Measurements from ENCODE around the gene CDH18. TPM values are rescaled to one million over a fixed set of nuclear protein-coding genes. Genes with fewer than 3 reads are reported as not detected.

Gene CDH18
- total and polyA plus RNA-seq, 2 donors from 2014 or later = not detected

DNA sequence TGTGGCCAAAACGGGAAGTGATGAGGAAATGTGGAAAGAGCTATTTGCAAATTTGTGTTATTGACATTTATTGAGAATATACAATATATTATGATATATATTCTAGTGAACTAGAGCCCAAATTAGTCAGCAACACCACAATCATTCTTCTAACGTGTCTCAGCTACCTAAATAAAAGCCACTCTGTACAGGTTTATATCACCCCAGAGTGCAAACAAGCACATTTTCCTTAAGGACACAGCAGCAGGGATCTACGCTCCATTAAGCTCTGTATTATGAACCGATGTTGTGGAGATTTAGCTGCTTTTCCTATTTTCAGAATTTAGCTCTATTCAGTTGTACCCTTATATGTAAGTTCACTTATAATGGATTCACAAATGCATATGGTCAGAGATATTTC, 77.9 kb downstream of the CDH18 start:
- Histone ChIP-seq H3K9me3 (ENCODE audit: control insufficient read depth in 2 of 3, insufficient read depth in 1 of 3, low read length in 3 of 3) (no peaks in the 10 kb centered on the region), H3K36me3 (ENCODE audit: control insufficient read depth in 2 of 3, insufficient read depth in 3 of 3, low read length in 3 of 3) (no peaks in the 10 kb centered on the region), H3K27ac (ENCODE audit: low read depth in 2 of 2, low read length in 2 of 2) (no peak overlapping the region), H3K9ac (ENCODE audit: low read length in 3 of 3) (no peak overlapping the region), H3K4me3 (ENCODE audit: low read length in 3 of 3) (no peak overlapping the region), H3K27me3 (ENCODE audit: control insufficient read depth, insufficient read depth, low read length) (no peaks in the 10 kb centered on the region), H3K4me1 (ENCODE audit: control insufficient read depth in 2 of 3, insufficient read depth in 2 of 3, low read depth in 1 of 3, low read length in 3 of 3) (no peaks in the 10 kb centered on the region)
- peak in 2 of 5 donors; percentile 4 to 5 for DNase-seq
- no peak for FAIRE-seq
- intact Hi-C loops (cut with DNase I) = no loop called here
- TF ChIP-seq, protein P1, sequence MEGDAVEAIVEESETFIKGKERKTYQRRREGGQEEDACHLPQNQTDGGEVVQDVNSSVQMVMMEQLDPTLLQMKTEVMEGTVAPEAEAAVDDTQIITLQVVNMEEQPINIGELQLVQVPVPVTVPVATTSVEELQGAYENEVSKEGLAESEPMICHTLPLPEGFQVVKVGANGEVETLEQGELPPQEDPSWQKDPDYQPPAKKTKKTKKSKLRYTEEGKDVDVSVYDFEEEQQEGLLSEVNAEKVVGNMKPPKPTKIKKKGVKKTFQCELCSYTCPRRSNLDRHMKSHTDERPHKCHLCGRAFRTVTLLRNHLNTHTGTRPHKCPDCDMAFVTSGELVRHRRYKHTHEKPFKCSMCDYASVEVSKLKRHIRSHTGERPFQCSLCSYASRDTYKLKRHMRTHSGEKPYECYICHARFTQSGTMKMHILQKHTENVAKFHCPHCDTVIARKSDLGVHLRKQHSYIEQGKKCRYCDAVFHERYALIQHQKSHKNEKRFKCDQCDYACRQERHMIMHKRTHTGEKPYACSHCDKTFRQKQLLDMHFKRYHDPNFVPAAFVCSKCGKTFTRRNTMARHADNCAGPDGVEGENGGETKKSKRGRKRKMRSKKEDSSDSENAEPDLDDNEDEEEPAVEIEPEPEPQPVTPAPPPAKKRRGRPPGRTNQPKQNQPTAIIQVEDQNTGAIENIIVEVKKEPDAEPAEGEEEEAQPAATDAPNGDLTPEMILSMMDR (IDR thresholded peaks at IDR 0.05; ENCODE audit: borderline replicate concordance, extremely low read depth, insufficient read depth) = no peak

DNA sequence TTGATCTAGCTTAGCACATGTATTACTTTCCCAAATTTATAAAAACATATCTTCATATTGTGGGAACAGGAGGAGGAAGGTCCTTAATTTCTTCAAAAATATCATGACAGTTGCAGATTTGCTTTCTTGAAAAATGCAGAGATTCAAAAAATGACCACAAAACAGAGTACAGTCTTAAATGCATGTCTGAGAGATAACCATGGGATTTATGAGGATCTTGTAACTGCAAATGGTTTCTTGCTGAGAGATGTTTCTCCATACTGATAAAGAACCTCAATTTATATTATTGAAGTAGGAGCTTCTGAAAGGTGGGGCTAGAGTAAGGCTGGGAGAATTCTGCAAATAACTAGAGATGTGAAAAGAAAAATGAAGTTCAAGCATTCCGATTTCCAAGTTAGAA, 83.2 kb downstream of the CDH18 start:
- FAIRE-seq (no peak), DNase-seq (no peak)
- H3K9ac ChIP-seq (ENCODE audit: low read length in 3 of 3) = no peak overlapping the region
- no peaks in the 10 kb centered on the region for H3K9me3 ChIP-seq (ENCODE audit: control insufficient read depth in 2 of 3, insufficient read depth in 1 of 3, low read length in 3 of 3)
- intact Hi-C loops (cut with DNase I) = no loop called here
- no peak overlapping the region for H3K4me3 ChIP-seq (ENCODE audit: low read length in 3 of 3)
- H3K27ac ChIP-seq (ENCODE audit: low read depth in 2 of 2, low read length in 2 of 2) = no peak overlapping the region
- no peaks in the 10 kb centered on the region for H3K4me1 ChIP-seq (ENCODE audit: control insufficient read depth in 2 of 3, insufficient read depth in 2 of 3, low read depth in 1 of 3, low read length in 3 of 3)
- H3K36me3 ChIP-seq (ENCODE audit: control insufficient read depth in 2 of 3, insufficient read depth in 3 of 3, low read length in 3 of 3) = no peaks in the 10 kb centered on the region
- TF ChIP-seq, protein P1 (IDR thresholded peaks at IDR 0.05; ENCODE audit: borderline replicate concordance, extremely low read depth, insufficient read depth) = no peak
- no peaks in the 10 kb centered on the region for H3K27me3 ChIP-seq (ENCODE audit: control insufficient read depth, insufficient read depth, low read length)

DNA sequence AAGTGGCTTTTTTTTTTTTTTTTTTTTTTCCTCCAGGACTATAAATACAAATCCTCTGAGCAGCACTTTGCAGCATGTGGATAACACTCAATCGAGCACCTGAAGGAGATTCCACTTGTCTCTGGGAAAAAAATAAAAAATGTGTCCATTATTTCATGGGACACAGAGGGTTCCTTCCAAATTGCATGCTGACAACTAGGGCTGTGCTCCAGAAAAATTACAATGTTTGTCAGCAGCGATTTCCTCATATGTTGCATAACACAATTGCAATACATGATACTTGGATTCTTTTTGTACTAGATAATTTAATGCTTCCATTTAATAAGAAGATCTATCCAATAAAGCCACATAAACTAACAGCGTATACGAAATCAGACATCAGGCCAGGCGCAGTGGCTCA, 84.4 kb downstream of the CDH18 start:
- Histone ChIP-seq H3K27me3 (ENCODE audit: control insufficient read depth, insufficient read depth, low read length) (no peaks in the 10 kb centered on the region), H3K9ac (ENCODE audit: low read length in 3 of 3) (no peak overlapping the region), H3K27ac (ENCODE audit: low read depth in 2 of 2, low read length in 2 of 2) (no peak overlapping the region), H3K4me3 (ENCODE audit: low read length in 3 of 3) (no peak overlapping the region), H3K36me3 (ENCODE audit: control insufficient read depth in 2 of 3, insufficient read depth in 3 of 3, low read length in 3 of 3) (no peaks in the 10 kb centered on the region), H3K9me3 (ENCODE audit: control insufficient read depth in 2 of 3, insufficient read depth in 1 of 3, low read length in 3 of 3) (no peaks in the 10 kb centered on the region), H3K4me1 (ENCODE audit: control insufficient read depth in 2 of 3, insufficient read depth in 2 of 3, low read depth in 1 of 3, low read length in 3 of 3) (no peaks in the 10 kb centered on the region)
- TF ChIP-seq, protein P1 (IDR thresholded peaks at IDR 0.05; ENCODE audit: borderline replicate concordance, extremely low read depth, insufficient read depth) = no peak
- intact Hi-C loops (cut with DNase I) = no loop called here
- no peak for FAIRE-seq
- DNase-seq = no peak

DNA sequence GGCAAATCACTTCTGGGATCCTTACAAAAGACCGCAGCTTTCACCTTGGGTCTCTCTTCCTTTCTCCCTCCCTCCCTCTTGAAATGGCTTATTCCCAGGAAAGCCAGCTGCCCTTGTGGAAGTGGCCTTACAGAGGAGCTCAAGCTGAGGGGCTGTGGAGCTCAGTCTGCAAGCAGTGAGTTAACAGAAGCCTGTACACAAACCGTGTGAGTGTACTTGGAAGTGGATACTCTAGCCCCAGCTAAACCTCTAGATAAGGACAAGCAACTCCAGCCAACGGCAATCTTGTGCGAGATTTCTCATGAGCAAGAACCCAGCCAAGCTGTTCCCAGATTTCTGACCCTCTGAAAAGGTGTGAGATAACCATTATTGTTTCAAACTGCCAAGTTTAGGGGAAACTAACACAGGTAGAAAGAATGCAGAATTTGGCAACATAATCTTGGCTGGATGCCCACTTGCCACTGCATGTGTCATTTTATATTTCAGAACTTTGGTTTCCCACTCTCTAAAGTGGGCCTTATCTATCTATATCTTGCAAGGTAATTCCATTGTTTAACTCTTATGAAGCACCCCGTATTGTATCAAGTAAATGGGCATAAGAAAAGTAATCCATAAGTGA, 85.6 kb downstream of the CDH18 start:
- TF ChIP-seq, protein P1 (IDR thresholded peaks at IDR 0.05; ENCODE audit: borderline replicate concordance, extremely low read depth, insufficient read depth) = no peak
- H3K9ac ChIP-seq (ENCODE audit: low read length in 3 of 3) = no peak overlapping the region

More for the DNA sequence above, 85.6 kb downstream of the CDH18 start:
- FAIRE-seq (no peak), DNase-seq (no peak)
- no peaks in the 10 kb centered on the region for H3K9me3 ChIP-seq (ENCODE audit: control insufficient read depth in 2 of 3, insufficient read depth in 1 of 3, low read length in 3 of 3)
- H3K4me1 ChIP-seq (ENCODE audit: control insufficient read depth in 2 of 3, insufficient read depth in 2 of 3, low read depth in 1 of 3, low read length in 3 of 3) = no peaks in the 10 kb centered on the region
- no peak overlapping the region for H3K27ac ChIP-seq (ENCODE audit: low read depth in 2 of 2, low read length in 2 of 2)
- no peaks in the 10 kb centered on the region for H3K36me3 ChIP-seq (ENCODE audit: control insufficient read depth in 2 of 3, insufficient read depth in 3 of 3, low read length in 3 of 3)
- H3K27me3 ChIP-seq (ENCODE audit: control insufficient read depth, insufficient read depth, low read length) = no peaks in the 10 kb centered on the region
- intact Hi-C loops (cut with DNase I) = no loop called here
- H3K4me3 ChIP-seq (ENCODE audit: low read length in 3 of 3) = no peak overlapping the region

Data from kidney (tissue), 14 donors.